ENCODE data around the gene MAGI2.

GRCh38 chr7:78429878-78430277 is 1023.6 kb downstream of the MAGI2 start:
- TF ChIP-seq CTCF (IDR thresholded peaks at IDR 0.05; ENCODE audit: extremely low read depth in 1 of 2, insufficient read depth in 1 of 2, low read depth in 1 of 2, low read length in 2 of 2) (no peak), EZH2 (IDR thresholded peaks at IDR 0.05; ENCODE audit: borderline replicate concordance, low read depth, low read length, severe bottlenecking) (no peak), POLR2A (IDR thresholded peaks at IDR 0.05; ENCODE audit: low read depth, low read length) (no peak), FOS (IDR thresholded peaks at IDR 0.05; ENCODE audit: borderline replicate concordance, insufficient read depth, low read length) (no peak), POLR2AphosphoS5 (IDR thresholded peaks at IDR 0.05; ENCODE audit: insufficient read depth, low read depth, low read length) (no peak), MYC (IDR thresholded peaks at IDR 0.05; ENCODE audit: low read depth, low read length) (no peak), GATA2 (IDR thresholded peaks at IDR 0.05; ENCODE audit: insufficient read depth, insufficient read length, low read depth, low read length) (no peak), JUN (IDR thresholded peaks at IDR 0.05; ENCODE audit: borderline replicate concordance, insufficient read depth, insufficient read length, low read depth) (no peak)
